Upper lobe of left lung (tissue), 4 donors: ENCODE measurements around the gene PLEKHG3.

ENCODE experiments used
- CTCF ChIP-seq, 6 experiments: fragments of 450-650 bp in 4 of 6; fragments of 200-600 bp in 2 of 6; sonication (generic) in 2 of 6; IDR thresholded peaks; one replicate each; pipeline ENCODE4 v1.5.1; 2016 to 2019; ENCODE audit warnings: antibody characterized with exemption in 6 of 6
- EP300 ChIP-seq, 4 donors: sonication (generic); formaldehyde crosslinking; IDR thresholded peaks; one replicate each; pipeline ENCODE4 v1.5.1; 2017; ENCODE audit warnings: antibody characterized with exemption in 4 of 4, control low read depth in 2 of 4
- POLR2A ChIP-seq, 4 donors: fragments of 450-650 bp; IDR thresholded peaks; one replicate each; pipeline ENCODE4 v1.5.1; 2016 to 2017; ENCODE audit warnings: antibody characterized with exemption in 4 of 4, mild to moderate bottlenecking in 2 of 4
- POLR2AphosphoS5 ChIP-seq, 2 donors: sonication (generic); formaldehyde crosslinking; IDR thresholded peaks; one replicate each; pipeline ENCODE4 v1.5.1; 2017; ENCODE audit warnings: antibody characterized with exemption in 2 of 2

GRCh38 chr14:64700290-64700689, 3.9 kb upstream of the PLEKHG3 start:
- TF ChIP-seq POLR2AphosphoS5 (IDR thresholded peaks at IDR 0.05) (no peak), CTCF (IDR thresholded peaks at IDR 0.05) (no peak), POLR2A (IDR thresholded peaks at IDR 0.05) (no peak), EP300 (IDR thresholded peaks at IDR 0.05) (no peak)
